ENCODE measurements around the gene RALGDS. TPM values are rescaled to one million over a fixed set of nuclear protein-coding genes. Genes with fewer than 3 reads are reported as not detected.

The RALGDS gene
- total RNA-seq, 1 donor from 2014 or later = 80.6 TPM

DNA sequence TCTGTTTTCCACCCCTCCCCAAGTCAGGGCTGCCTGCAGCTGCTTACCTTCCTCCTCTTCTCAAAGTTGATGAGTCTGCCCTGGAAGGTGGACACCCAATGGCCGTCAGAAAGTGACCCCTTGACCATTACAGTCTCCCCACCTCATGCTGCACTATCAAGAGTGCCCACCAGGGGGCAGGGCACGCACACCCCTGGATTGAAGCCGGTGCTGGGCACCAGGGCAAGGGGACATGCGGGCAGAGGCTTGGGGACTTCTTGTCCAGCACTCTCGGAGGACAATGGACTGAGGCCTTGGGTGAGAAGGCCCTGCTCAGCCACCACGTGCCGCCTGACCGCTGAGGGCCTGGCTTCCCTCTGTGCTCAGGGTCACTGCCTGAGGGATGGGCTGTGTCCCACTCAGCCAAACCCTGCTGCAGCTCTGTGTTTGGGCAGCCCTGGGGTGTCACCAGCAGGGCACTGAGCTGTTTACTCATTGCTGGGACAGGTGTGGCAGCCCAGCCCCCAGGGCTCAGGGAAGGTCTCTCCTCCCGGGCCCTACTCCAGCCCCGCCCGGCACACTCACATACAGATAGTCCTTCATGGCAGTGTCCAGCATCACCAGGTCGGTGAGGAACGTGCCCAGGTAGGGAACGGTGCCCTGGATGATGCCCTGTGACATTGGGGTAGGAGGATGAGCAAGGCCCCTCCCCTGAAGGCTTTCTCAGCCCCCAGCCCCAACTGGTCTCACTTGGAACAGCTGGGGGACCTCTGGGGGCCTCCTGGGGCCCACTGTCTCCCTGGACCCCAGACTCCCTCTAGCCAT is 17.7 kb downstream of the RALGDS start:
- peak overlapping the region; percentile 42 for H3K27ac Mint-ChIP-seq (ENCODE audit: unreplicated experiment)
- peak; percentile 79 for DNase-seq (ENCODE audit: low spot score)
- no peaks in the 10 kb centered on the region for H3K9me3 Mint-ChIP-seq (ENCODE audit: unreplicated experiment)
- peaks cover 3% of the 10 kb centered on the region for H3K27me3 Mint-ChIP-seq (ENCODE audit: unreplicated experiment)
- TF ChIP-seq, protein P1, sequence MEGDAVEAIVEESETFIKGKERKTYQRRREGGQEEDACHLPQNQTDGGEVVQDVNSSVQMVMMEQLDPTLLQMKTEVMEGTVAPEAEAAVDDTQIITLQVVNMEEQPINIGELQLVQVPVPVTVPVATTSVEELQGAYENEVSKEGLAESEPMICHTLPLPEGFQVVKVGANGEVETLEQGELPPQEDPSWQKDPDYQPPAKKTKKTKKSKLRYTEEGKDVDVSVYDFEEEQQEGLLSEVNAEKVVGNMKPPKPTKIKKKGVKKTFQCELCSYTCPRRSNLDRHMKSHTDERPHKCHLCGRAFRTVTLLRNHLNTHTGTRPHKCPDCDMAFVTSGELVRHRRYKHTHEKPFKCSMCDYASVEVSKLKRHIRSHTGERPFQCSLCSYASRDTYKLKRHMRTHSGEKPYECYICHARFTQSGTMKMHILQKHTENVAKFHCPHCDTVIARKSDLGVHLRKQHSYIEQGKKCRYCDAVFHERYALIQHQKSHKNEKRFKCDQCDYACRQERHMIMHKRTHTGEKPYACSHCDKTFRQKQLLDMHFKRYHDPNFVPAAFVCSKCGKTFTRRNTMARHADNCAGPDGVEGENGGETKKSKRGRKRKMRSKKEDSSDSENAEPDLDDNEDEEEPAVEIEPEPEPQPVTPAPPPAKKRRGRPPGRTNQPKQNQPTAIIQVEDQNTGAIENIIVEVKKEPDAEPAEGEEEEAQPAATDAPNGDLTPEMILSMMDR (IDR thresholded peaks at IDR 0.05; ENCODE audit: unreplicated experiment) = peak; percentile 97
- H3K4me1 Mint-ChIP-seq (ENCODE audit: unreplicated experiment) = no peaks in the 10 kb centered on the region
- no peak overlapping the region for H3K4me3 Mint-ChIP-seq (ENCODE audit: unreplicated experiment)
- peaks cover 40% of the 10 kb centered on the region for H3K36me3 Mint-ChIP-seq (ENCODE audit: low read depth, unreplicated experiment)

DNA sequence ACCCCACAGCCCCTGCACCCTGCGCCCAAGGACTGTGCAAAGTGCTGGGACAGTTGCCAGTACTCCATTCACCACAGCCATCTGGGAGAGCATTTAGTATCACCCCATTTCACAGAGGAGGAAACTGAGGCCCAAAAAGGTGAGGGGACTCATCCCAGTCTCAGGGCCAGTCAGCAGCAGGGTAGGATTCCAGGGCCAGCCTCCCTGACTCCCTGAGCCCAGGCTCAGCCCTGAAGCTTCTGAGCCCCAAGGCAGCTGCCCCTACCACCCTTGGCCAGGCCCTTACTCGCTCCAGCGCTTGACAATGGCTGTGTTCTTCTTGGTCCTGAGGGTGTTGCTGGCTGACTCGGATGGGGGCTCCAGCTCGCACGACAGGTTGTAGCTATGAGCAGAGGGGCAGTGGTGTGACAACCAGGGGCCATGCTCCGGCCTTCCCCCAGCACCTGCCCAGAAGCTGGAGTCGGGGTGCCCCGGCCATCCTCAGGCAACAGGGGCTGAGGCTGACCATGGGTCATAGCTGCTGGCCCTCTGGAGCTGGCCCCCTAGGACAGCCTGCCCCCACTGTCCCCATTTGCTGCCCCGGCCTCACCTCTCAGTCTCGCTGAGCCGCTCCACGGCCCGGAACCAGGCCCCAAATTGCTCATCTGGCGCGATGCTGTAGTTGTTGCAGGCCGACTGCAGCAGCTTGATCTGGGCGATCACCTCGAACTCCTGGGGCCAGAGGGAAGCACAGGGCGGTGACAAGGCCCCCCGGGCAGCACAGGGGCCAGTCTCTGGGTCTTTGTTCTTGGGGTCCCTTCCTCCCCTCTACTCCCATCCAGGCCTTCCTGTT is 18.6 kb downstream of the RALGDS start:
- TF ChIP-seq, protein P1 (IDR thresholded peaks at IDR 0.05; ENCODE audit: unreplicated experiment) = no peak
- peaks cover 46% of the 10 kb centered on the region for H3K36me3 Mint-ChIP-seq (ENCODE audit: low read depth, unreplicated experiment)

DNA sequence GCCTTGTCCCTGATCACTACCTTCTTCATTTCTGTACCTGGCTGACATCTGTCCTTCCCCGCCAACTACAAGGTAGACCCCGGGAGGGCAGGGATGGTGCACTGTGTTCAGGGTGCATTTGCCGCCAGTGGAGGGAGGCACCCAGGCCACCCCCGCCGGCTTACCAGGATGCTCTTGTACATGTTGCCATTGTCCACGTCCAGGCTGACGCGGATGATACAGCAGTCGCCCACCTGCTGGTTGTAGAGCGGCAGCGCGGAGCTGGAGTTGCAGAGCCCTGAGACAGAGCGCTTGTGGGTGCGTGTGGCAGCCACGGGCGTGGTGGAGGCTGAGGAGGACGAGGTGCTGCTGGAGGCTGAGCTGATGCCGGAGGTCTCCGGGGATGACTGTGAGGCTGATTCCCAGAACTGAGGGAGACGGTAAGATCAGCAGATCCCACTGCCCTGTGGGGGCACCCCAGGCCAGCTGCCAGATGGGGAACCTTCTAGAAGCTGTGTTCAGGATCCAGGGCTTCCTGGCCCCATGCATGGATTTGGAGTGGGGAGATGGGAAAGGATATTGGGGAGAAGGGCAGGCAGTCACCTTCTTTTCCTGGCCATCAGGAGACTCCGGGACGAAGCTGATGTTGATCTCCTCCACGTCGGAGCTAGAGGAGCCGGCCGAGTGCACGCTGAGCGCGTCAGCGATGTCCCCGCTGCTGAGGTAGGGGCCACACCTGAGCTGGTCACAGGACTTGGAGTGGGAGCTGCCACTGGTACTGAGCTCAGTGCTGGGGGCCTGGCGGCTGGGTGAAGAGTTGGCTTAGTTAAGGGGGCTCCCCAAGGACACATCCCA is 19.5 kb downstream of the RALGDS start:
- Mint-ChIP-seq H3K4me1 (ENCODE audit: unreplicated experiment) (no peaks in the 10 kb centered on the region), H3K4me3 (ENCODE audit: unreplicated experiment) (peak overlapping the region; percentile 47), H3K27me3 (ENCODE audit: unreplicated experiment) (peaks cover 3% of the 10 kb centered on the region), H3K27ac (ENCODE audit: unreplicated experiment) (no peak overlapping the region), H3K36me3 (ENCODE audit: low read depth, unreplicated experiment) (peaks cover 49% of the 10 kb centered on the region), H3K9me3 (ENCODE audit: unreplicated experiment) (no peaks in the 10 kb centered on the region)
- no peak for DNase-seq (ENCODE audit: low spot score)
- TF ChIP-seq, protein P1 (IDR thresholded peaks at IDR 0.05; ENCODE audit: unreplicated experiment) = no peak

More for the DNA sequence above, 18.6 kb downstream of the RALGDS start:
- Mint-ChIP-seq H3K27ac (ENCODE audit: unreplicated experiment) (no peak overlapping the region), H3K27me3 (ENCODE audit: unreplicated experiment) (peaks cover 3% of the 10 kb centered on the region), H3K4me3 (ENCODE audit: unreplicated experiment) (no peak overlapping the region), H3K9me3 (ENCODE audit: unreplicated experiment) (no peaks in the 10 kb centered on the region), H3K4me1 (ENCODE audit: unreplicated experiment) (no peaks in the 10 kb centered on the region)
- DNase-seq (ENCODE audit: low spot score) = no peak

DNA sequence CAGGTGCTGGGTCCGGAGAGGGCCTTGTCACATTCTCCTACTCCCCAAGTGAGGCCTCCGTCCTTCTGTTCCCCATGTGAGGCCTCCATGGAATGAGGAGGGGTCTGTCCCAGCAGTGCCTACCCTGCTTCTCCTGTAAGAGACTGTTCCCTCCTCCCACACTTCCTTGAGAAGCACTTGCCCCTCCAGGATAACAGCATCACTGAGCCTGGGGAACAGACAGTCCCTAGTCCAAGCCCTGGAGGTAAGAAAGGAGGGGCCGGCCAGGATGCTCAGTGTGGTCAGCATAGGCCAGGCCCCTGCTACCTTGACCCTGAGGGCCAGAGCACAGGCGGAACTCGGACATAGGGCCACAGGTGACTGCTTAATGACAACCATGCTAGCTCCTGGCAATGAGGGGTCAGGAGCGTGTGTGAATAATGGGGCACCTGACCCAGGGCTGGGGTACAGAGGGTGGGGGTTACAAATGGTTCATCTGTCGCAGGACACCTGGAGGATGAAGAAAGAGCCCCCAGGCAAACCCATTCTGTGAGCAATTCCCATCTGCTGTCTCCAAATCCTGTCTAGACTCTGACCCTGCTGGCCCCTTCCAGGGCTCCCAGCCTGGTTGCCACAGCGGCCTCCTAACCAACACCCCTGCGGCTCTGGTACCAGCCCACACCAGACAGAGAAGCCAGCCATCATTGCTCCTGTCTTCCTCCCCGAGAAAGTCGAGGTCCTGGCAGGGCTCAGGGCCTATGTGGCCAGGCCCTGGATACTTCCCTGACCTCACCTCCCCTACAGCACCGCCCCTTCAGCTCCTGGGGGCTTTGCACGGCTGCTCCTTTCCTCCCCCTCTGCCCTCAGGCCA is 20.3 kb downstream of the RALGDS start:
- TF ChIP-seq, protein P1 (IDR thresholded peaks at IDR 0.05; ENCODE audit: unreplicated experiment) = no peak
- H3K4me3 Mint-ChIP-seq (ENCODE audit: unreplicated experiment) = peak overlapping the region; percentile 47
- H3K9me3 Mint-ChIP-seq (ENCODE audit: unreplicated experiment) = no peaks in the 10 kb centered on the region
- no peaks in the 10 kb centered on the region for H3K4me1 Mint-ChIP-seq (ENCODE audit: unreplicated experiment)
- H3K36me3 Mint-ChIP-seq (ENCODE audit: low read depth, unreplicated experiment) = peaks cover 54% of the 10 kb centered on the region
- no peak overlapping the region for H3K27ac Mint-ChIP-seq (ENCODE audit: unreplicated experiment)
- no peak for DNase-seq (ENCODE audit: low spot score)
- peaks cover 3% of the 10 kb centered on the region for H3K27me3 Mint-ChIP-seq (ENCODE audit: unreplicated experiment)

Data from endothelial cell (in vitro differentiated cells).